ENCODE data around the gene TRAF1.

DNA sequence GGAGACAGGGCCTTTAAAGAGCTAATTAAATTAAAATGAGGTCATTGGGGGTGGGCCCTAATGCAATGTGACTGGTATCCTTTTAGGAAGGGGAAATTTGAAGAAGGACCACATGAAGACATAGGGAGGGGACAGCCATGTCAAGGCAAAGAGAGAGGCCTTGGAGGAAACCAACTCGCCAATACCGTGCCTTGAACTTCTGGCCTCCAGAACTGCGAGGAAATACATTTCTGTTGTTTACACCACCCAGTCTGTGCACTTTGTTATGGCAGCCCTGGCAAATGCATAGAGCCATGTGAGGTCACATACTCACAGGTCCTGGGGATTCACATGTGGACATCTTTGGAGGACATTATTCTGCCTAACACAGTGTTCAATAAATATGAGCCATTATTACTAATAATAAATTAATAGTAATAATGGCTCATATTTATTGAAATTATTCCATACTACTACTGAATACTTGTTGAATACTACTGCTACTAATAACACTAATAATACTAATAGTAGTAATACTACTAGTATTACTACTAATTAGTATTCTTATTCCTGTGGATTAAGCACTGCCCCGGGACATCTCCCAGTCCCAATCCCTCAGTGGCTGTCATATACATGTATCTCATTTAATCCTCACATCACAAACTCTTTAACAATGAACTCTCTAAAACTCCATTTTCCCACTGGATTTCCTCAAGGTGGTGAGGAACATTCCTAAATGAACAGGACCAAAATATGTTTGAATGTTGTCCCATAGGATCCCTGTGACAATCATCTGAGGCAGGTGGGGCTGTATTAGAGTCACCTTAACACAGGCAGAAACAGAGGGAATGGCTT, 8.4 kb downstream of the TRAF1 start:
- TF ChIP-seq, protein P1, sequence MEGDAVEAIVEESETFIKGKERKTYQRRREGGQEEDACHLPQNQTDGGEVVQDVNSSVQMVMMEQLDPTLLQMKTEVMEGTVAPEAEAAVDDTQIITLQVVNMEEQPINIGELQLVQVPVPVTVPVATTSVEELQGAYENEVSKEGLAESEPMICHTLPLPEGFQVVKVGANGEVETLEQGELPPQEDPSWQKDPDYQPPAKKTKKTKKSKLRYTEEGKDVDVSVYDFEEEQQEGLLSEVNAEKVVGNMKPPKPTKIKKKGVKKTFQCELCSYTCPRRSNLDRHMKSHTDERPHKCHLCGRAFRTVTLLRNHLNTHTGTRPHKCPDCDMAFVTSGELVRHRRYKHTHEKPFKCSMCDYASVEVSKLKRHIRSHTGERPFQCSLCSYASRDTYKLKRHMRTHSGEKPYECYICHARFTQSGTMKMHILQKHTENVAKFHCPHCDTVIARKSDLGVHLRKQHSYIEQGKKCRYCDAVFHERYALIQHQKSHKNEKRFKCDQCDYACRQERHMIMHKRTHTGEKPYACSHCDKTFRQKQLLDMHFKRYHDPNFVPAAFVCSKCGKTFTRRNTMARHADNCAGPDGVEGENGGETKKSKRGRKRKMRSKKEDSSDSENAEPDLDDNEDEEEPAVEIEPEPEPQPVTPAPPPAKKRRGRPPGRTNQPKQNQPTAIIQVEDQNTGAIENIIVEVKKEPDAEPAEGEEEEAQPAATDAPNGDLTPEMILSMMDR (IDR thresholded peaks at IDR 0.05), result no peak
- TF ChIP-seq POLR2A (IDR thresholded peaks at IDR 0.05) (no peak), POLR2AphosphoS5 (IDR thresholded peaks at IDR 0.05) (no peak)

All from breast epithelium (tissue), 3 donors.